GM12891 (cell line): ENCODE results near the gene GNB1L.

Source experiments
- DNase-seq: peaks from one replicate; pipeline ENCODE4 v3.0.0; 2011; ENCODE audit warnings: low spot score; ENCODE audit not compliant: insufficient read length
- FAIRE-seq: peaks from 2 replicates; lab custom pipeline; 2011; peaks lifted over from hg19 to GRCh38; lab: Jason Lieb, UNC
- PAX5 ChIP-seq: IDR thresholded peaks from 2 replicates; pipeline ENCODE4 v1.6.1; 2011; ENCODE audit warnings: low read length, moderate library complexity, mild to moderate bottlenecking; ENCODE audit not compliant: insufficient read depth, severe bottlenecking
- POLR2A ChIP-seq: IDR thresholded peaks from 2 replicates; pipeline ENCODE4 v1.6.1; 2011; ENCODE audit warnings: low read depth, low read length, control low read depth
- POLR2AphosphoS5 ChIP-seq: IDR thresholded peaks from 2 replicates; pipeline ENCODE4 v1.6.1; 2011; ENCODE audit warnings: low read depth, low read length, control low read depth
- POU2F2 ChIP-seq: IDR thresholded peaks from 2 replicates; pipeline ENCODE4 v1.6.1; 2011; ENCODE audit warnings: low read depth, mild to moderate bottlenecking, control low read depth, low read length, moderate library complexity
- SPI1 ChIP-seq: IDR thresholded peaks from 2 replicates; pipeline ENCODE4 v1.6.1; 2011; ENCODE audit warnings: low read depth, low read length, control low read depth
- TAF1 ChIP-seq: IDR thresholded peaks from 2 replicates; pipeline ENCODE4 v1.6.1; 2011; ENCODE audit warnings: low read depth, low read length, control low read depth

Gene GNB1L

GRCh38 chr22:19824212-19824925 is 30.3 kb downstream of the GNB1L start:
- peak; percentile 21 for DNase-seq
- TF ChIP-seq SPI1 (no peak), POLR2A (no peak), POLR2AphosphoS5 (no peak)
- no peak for FAIRE-seq

- FAIRE-seq (no peak), DNase-seq (peak; percentile 12)
- no peak for TF ChIP-seq POLR2A
- TF ChIP-seq PAX5: no peak
- no peak for TF ChIP-seq SPI1
- TF ChIP-seq POU2F2: no peak
- TF ChIP-seq POLR2AphosphoS5: no peak
- no peak for TF ChIP-seq TAF1
Observed at GRCh38 chr22:19823902-19824211, 30.8 kb downstream of the GNB1L start.

GRCh38 chr22:19823191-19823901 is 31.3 kb downstream of the GNB1L start:
- DNase-seq (peak; percentile 2), FAIRE-seq (no peak)
- TF ChIP-seq POU2F2: no peak
- no peak for TF ChIP-seq TAF1
- no peak for TF ChIP-seq SPI1
- no peak for TF ChIP-seq POLR2A
- no peak for TF ChIP-seq PAX5
- TF ChIP-seq POLR2AphosphoS5: no peak

- FAIRE-seq: no peak
- TF ChIP-seq TAF1 (no peak), POU2F2 (no peak), POLR2A (no peak), SPI1 (no peak), PAX5 (no peak), POLR2AphosphoS5 (no peak)
- peak; percentile 12 for DNase-seq
Observed at GRCh38 chr22:19822301-19823117, 32.2 kb downstream of the GNB1L start.

GRCh38 chr22:19821523-19822300 is 33.0 kb downstream of the GNB1L start:
- no peak for TF ChIP-seq POLR2AphosphoS5
- no peak for TF ChIP-seq SPI1
- TF ChIP-seq POU2F2: no peak
- TF ChIP-seq PAX5: no peak
- no peak for TF ChIP-seq POLR2A
- no peak for TF ChIP-seq TAF1
- DNase-seq (peak; percentile 13), FAIRE-seq (no peak)

- no peak for FAIRE-seq
- peak; percentile 14 for DNase-seq
- TF ChIP-seq POU2F2 (no peak), SPI1 (no peak), TAF1 (no peak), POLR2AphosphoS5 (no peak), POLR2A (no peak), PAX5 (no peak)
Observed at GRCh38 chr22:19820880-19821522, 33.7 kb downstream of the GNB1L start.

GRCh38 chr22:19819911-19820879 is 34.5 kb downstream of the GNB1L start:
- DNase-seq (peak; percentile 11), FAIRE-seq (no peak)
- TF ChIP-seq SPI1: no peak

GRCh38 chr22:19819208-19819910 is 35.3 kb downstream of the GNB1L start:
- TF ChIP-seq POLR2A: no peak
- peak; percentile 13 for DNase-seq
- FAIRE-seq: no peak
